GM13977 (cell line): Measurements from ENCODE around the gene USP24.

ENCODE experiments used
- DNase-seq: peaks from one replicate; pipeline ENCODE4 v3.0.0; 2012; ENCODE audit warnings: low spot score
- CTCF ChIP-seq: IDR thresholded peaks from 2 replicates; pipeline ENCODE4 v1.5.1; 2012; ENCODE audit warnings: mild to moderate bottlenecking, control low read depth; ENCODE audit not compliant: insufficient read depth; ENCODE audit errors: extremely low read depth, missing control alignments
- in situ Hi-C: fragments of 300-500 bp; cut with MboI; formaldehyde crosslinking; loops from one replicate; pipeline ENCODE4 v1.12.0; 2022; ENCODE audit warnings: low sequenced_read_pairs, low pct_unique_long_range_greater_than_20kb, mixed read lengths, inconsistent platforms; ENCODE audit not compliant: unreplicated experiment

USP24 gene

GRCh38 chr1:55040083-55040932, 174.9 kb downstream of the USP24 start:
- no peak for TF ChIP-seq CTCF
- DNase-seq: no peak
- in situ Hi-C loops: no loop called here

GRCh38 chr1:55039342-55040082, 175.7 kb downstream of the USP24 start, which contains the start of gene PCSK9:
TSS of gene PCSK9 (plus strand) at chr1:55039548. CDS start at chr1:55039838, 290 bp downstream.
- DNase-seq: no peak
- in situ Hi-C loops: no loop called here
- TF ChIP-seq CTCF: no peak

- DNase-seq: no peak
- TF ChIP-seq CTCF: no peak
- in situ Hi-C loops: no loop called here
Measured at GRCh38 chr1:55038974-55039341, 176.2 kb downstream of the USP24 start.

GRCh38 chr1:55038552-55038838, 176.7 kb downstream of the USP24 start:
- no peak for DNase-seq
- in situ Hi-C loops: no loop called here
- TF ChIP-seq CTCF: no peak

GRCh38 chr1:55037733-55038551, 177.2 kb downstream of the USP24 start:
- in situ Hi-C loops: no loop called here
- no peak for TF ChIP-seq CTCF

GRCh38 chr1:55035904-55036303, 179.3 kb downstream of the USP24 start:
- in situ Hi-C loops: no loop called here
- no peak for DNase-seq

More at GRCh38 chr1:55037733-55038551, 177.2 kb downstream of the USP24 start:
- DNase-seq: no peak

More at GRCh38 chr1:55035904-55036303, 179.3 kb downstream of the USP24 start:
- no peak for TF ChIP-seq CTCF
